ENCODE results near the gene MEIS3.

MEIS3 gene

DNA sequence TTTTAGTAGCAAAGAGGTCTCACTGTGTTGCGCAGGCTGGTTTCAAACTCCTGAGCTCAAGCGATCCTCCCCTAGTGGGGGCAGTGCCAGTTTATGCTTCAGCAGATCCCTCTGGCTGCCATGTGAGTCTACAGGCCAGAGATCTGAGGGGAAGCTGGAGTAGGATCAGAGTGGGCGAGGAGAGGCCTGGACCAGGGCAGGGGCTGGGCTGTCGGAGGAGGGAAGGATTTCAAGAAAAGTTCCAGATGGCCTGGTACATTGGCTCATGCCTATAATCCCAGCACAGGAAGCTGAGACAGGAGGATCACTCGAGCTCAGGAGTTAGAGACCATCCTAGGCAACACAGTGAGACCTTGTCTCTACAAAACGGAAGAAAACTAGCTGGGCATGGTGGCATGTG, 60.4 kb downstream of the MEIS3 start:
- TF ChIP-seq, protein P1, sequence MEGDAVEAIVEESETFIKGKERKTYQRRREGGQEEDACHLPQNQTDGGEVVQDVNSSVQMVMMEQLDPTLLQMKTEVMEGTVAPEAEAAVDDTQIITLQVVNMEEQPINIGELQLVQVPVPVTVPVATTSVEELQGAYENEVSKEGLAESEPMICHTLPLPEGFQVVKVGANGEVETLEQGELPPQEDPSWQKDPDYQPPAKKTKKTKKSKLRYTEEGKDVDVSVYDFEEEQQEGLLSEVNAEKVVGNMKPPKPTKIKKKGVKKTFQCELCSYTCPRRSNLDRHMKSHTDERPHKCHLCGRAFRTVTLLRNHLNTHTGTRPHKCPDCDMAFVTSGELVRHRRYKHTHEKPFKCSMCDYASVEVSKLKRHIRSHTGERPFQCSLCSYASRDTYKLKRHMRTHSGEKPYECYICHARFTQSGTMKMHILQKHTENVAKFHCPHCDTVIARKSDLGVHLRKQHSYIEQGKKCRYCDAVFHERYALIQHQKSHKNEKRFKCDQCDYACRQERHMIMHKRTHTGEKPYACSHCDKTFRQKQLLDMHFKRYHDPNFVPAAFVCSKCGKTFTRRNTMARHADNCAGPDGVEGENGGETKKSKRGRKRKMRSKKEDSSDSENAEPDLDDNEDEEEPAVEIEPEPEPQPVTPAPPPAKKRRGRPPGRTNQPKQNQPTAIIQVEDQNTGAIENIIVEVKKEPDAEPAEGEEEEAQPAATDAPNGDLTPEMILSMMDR (IDR thresholded peaks at IDR 0.05; ENCODE audit: low read depth, low read length): no peak
- no peak for DNase-seq (ENCODE audit: extremely low read depth, low read depth)

DNA sequence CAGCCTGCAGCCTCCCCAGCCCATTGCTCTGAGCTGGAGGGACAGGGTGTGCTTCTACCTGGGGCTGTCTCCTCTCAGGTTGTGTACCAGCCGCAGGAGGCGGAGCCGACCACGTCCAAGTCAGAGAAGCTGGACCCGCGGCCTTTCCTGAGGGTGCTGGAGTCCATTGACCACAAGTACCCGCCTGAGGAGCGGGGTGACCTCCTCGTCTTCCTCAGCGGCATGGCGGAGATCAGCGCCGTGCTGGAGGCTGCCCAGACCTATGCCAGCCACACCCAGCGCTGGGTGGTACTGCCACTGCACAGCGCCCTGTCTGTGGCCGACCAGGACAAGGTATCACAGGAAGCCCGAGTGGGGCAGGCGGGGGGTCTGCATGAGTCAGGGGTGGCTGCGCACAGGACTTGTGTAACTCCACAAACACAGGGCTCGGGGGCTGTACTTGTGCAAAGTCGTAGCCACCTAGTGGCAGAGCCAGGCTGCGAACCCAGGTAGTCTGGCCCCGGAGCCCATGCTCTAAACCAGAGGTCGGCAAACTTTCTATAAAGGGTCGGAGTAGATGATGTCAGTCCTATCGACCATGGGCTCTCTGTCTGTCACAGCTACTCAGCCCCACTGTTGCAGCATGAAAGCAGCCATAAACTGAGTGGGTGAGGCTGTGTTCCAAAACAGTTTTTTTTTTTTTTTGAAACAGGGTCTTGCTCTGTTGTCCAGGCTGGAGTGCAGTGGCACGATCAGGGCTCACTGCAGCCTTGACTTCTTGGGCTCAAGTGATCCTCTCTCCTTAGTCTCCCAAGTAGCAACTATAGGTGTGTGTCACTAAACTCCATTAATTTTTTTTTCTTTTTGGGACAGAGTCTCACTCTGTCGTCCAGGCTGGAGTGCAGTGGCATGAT, 61.3 kb downstream of the MEIS3 start:
- TF ChIP-seq, protein P1 (IDR thresholded peaks at IDR 0.05; ENCODE audit: low read depth, low read length): no peak
- no peak for DNase-seq (ENCODE audit: extremely low read depth, low read depth)

DNA sequence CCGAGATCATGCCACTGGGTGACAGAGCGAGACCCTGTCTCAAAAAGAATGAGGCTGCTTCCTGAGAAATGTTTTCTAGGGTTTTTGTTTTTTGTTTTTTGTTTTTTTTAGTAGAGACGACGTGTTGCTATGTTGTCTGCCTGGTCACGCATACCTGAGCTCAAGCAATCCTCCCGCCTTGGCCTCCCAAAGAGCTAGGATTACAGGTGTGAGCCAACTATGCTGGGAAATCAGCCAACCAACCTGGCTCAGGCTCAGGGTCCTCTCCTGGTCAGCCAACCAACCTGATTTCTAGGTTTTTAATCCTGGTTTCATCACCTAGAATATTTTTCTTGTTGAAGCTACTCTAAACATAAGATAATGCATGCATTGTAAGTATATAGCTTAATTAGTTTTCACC, 62.4 kb downstream of the MEIS3 start:
- no peak for DNase-seq (ENCODE audit: extremely low read depth, low read depth)
- TF ChIP-seq, protein P1 (IDR thresholded peaks at IDR 0.05; ENCODE audit: low read depth, low read length): no peak

DNA sequence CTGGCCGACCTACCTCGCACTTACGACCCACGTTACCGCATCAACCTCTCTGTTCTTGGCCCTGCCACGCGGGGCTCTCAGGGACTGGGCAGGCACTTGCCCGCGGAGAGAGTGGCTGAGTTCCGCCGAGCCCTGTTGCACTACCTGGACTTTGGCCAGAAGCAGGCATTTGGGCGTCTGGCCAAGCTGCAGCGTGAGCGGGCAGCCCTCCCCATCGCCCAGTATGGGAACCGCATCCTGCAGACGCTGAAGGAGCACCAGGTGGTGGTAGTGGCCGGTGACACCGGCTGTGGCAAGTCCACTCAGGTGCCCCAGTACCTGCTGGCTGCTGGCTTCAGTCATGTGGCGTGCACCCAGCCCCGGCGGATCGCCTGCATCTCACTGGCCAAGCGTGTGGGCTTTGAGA, 66.0 kb downstream of the MEIS3 start:
- DNase-seq (ENCODE audit: extremely low read depth, low read depth): no peak
- TF ChIP-seq, protein P1 (IDR thresholded peaks at IDR 0.05; ENCODE audit: low read depth, low read length): no peak

Data from AG09319 (cell line).